GM23338 (cell line): ENCODE measurements around the gene SORT1.

ENCODE experiments used
- CREB1 ChIP-seq: fragments of 250-450 bp; sonication (Bioruptor Pico); IDR thresholded peaks from 2 replicates; pipeline ENCODE4 v1.5.0; 2020; ENCODE audit warnings: low read depth, mild to moderate bottlenecking, moderate library complexity
- CTCF ChIP-seq, 2 experiments: fragments of 200-600 bp in 1 of 2; sonication (generic) in 1 of 2; conservative IDR thresholded peaks; 2 replicates each; pipeline versions ENCODE4 v1.5.1 to v1.6.1; 2016 to 2017; ENCODE audit warnings: antibody characterized with exemption in 2 of 2, low read depth in 2 of 2, mild to moderate bottlenecking in 2 of 2, moderate library complexity in 1 of 2
- EZH2 ChIP-seq: fragments of 200-600 bp; sonication (generic); IDR thresholded peaks from one replicate; pipeline ENCODE4 v1.8.0; 2017; ENCODE audit warnings: antibody characterized with exemption, mild to moderate bottlenecking, low read depth; ENCODE audit not compliant: unreplicated experiment
- EZH2phosphoT487 ChIP-seq: fragments of 200-600 bp; sonication (generic); IDR thresholded peaks from one replicate; pipeline ENCODE4 v1.8.1; 2018; ENCODE audit warnings: antibody characterized with exemption; ENCODE audit not compliant: unreplicated experiment
- POLR2AphosphoS5 ChIP-seq: IDR thresholded peaks from 2 replicates; pipeline ENCODE4 v1.6.1; 2016; ENCODE audit warnings: antibody characterized with exemption, low read depth
- REST ChIP-seq: IDR thresholded peaks from one replicate; pipeline ENCODE4 v1.6.1; 2018; ENCODE audit warnings: antibody characterized with exemption; ENCODE audit not compliant: unreplicated experiment
- ZNF114 ChIP-seq: fragments of 250-450 bp; sonication (Bioruptor Pico); IDR thresholded peaks from 2 replicates; pipeline ENCODE4 v1.5.0; 2020; ENCODE audit warnings: mild to moderate bottlenecking, moderate library complexity

DNA sequence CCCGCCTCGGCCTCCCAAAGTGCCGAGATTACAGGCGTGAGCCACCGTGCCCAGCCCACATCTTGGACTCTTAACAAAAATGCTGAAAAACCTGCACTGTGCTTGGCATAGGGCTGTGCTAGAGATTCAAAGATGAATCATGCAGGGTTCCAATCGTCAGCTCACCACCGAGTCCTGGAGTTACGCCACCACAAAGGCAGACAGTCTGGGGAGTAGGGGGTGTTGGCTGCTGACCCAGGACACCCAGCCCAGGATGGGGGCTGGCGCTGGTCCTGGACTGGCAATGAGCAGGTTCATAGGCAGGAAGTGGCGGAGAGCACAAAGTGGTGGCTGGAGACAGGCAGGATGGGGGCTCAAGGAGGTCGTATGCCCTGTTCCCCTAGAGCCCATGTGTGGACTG, 130.8 kb downstream of the SORT1 start:
- TF ChIP-seq CREB1 (CRISPR knock-in tag) (no peak), CTCF (conservative IDR thresholded peaks at IDR 0.05; ENCODE audit: low read depth in 2 of 2) (no peak), EZH2 (no peak), EZH2phosphoT487 (no peak), POLR2AphosphoS5 (no peak), ZNF114 (CRISPR knock-in tag) (no peak), REST (no peak)
